ENCODE measurements around the gene ABCB11.

DNA sequence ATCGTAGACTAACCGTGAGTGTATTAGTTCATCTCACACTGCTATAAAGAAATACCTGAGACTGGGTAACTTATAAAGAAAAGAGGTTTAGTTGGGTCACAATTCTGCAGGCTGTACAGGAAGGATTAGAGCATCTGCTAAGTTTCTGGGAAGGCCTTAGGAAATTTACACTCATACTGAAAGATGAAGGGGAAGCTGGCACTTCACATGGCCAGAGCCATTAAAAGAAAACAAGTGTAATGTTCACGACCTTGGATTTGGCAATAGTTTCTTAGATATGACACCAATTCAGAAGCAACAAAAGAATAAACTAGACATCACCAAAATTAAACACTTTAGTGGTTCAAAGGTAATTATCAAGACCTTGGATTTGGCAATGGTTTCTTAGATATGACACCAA, 23.8 kb downstream of the ABCB11 start:
- TF ChIP-seq, protein P1, sequence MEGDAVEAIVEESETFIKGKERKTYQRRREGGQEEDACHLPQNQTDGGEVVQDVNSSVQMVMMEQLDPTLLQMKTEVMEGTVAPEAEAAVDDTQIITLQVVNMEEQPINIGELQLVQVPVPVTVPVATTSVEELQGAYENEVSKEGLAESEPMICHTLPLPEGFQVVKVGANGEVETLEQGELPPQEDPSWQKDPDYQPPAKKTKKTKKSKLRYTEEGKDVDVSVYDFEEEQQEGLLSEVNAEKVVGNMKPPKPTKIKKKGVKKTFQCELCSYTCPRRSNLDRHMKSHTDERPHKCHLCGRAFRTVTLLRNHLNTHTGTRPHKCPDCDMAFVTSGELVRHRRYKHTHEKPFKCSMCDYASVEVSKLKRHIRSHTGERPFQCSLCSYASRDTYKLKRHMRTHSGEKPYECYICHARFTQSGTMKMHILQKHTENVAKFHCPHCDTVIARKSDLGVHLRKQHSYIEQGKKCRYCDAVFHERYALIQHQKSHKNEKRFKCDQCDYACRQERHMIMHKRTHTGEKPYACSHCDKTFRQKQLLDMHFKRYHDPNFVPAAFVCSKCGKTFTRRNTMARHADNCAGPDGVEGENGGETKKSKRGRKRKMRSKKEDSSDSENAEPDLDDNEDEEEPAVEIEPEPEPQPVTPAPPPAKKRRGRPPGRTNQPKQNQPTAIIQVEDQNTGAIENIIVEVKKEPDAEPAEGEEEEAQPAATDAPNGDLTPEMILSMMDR (IDR thresholded peaks at IDR 0.05): no peak
- TF ChIP-seq POLR2AphosphoS5 (IDR thresholded peaks at IDR 0.05; ENCODE audit: low read depth, low read length) (no peak), NFIC (IDR thresholded peaks at IDR 0.05; ENCODE audit: borderline replicate concordance) (no peak), NRF1 (IDR thresholded peaks at IDR 0.05; ENCODE audit: low read depth, low read length) (no peak), EP300 (IDR thresholded peaks at IDR 0.05; ENCODE audit: borderline replicate concordance in 1 of 2, low read depth in 1 of 2, low read length in 1 of 2) (no peak), FOSL2 (IDR thresholded peaks at IDR 0.05; ENCODE audit: borderline replicate concordance, low read depth) (no peak), FOXM1 (IDR thresholded peaks at IDR 0.05; ENCODE audit: low read depth) (no peak), EZH2phosphoT487 (IDR thresholded peaks at IDR 0.05; ENCODE audit: borderline replicate concordance, low read depth) (no peak), RCOR1 (IDR thresholded peaks at IDR 0.05; ENCODE audit: low read length) (no peak), RXRA (IDR thresholded peaks at IDR 0.05; ENCODE audit: borderline replicate concordance, low read depth) (no peak), TAF1 (IDR thresholded peaks at IDR 0.05; ENCODE audit: borderline replicate concordance, low read depth, low read length) (no peak)
- TF ChIP-seq, protein P2, sequence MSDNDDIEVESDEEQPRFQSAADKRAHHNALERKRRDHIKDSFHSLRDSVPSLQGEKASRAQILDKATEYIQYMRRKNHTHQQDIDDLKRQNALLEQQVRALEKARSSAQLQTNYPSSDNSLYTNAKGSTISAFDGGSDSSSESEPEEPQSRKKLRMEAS (IDR thresholded peaks at IDR 0.05; ENCODE audit: low read depth): no peak

All from SK-N-SH (cell line).